22Rv1 (cell line): ENCODE results near the gene PACSIN1.

ENCODE experiments used
- CTCF ChIP-seq: fragments of 450-650 bp; IDR thresholded peaks from 2 replicates; pipeline ENCODE4 v1.5.1; 2017; ENCODE audit warnings: mild to moderate bottlenecking
- ZFX ChIP-seq: fragments of 450-650 bp; IDR thresholded peaks from 2 replicates; pipeline ENCODE4 v1.6.1; 2017; ENCODE audit warnings: antibody characterized with exemption, borderline replicate concordance

GRCh38 chr6:34549804-34550202 lies 83.9 kb downstream of the PACSIN1 start:
- TF ChIP-seq CTCF (no peak), ZFX (no peak)
